Neural progenitor cell (in vitro differentiated cells): ENCODE results near the gene PRSS38. TPM values are rescaled to one million over a fixed set of nuclear protein-coding genes. Genes with fewer than 3 reads are reported as not detected.

Experiments used
- DNase-seq: peaks from one replicate; pipeline ENCODE4 v3.0.0-alpha.2; 2016; ENCODE audit warnings: low spot score
- H2AFZ ChIP-seq: fragments of 200-600 bp; sonication (generic); replicated peaks from 2 replicates; pipeline ENCODE4 v1.6.1; 2016; ENCODE audit warnings: antibody characterized with exemption
- H3F3A ChIP-seq: fragments of 200-600 bp; sonication (generic); 2 replicates; pipeline ENCODE4 v1.6.1; 2016; ENCODE audit warnings: antibody characterized with exemption, low read depth
- H3K27ac ChIP-seq: fragments of 200-600 bp; sonication (generic); 2 replicates; pipeline ENCODE4 v1.5.1; 2016; ENCODE audit warnings: mild to moderate bottlenecking
- H3K27me3 ChIP-seq: fragments of 200-600 bp; sonication (generic); 2 replicates; pipeline ENCODE4 v1.6.1; 2016; ENCODE audit warnings: mild to moderate bottlenecking, moderate library complexity
- H3K36me3 ChIP-seq: fragments of 200-600 bp; sonication (generic); 2 replicates; pipeline ENCODE4 v1.5.1; 2016
- H3K4me1 ChIP-seq: fragments of 200-600 bp; sonication (generic); 2 replicates; pipeline ENCODE4 v1.6.1; 2016; ENCODE audit warnings: mixed run types
- H3K4me2 ChIP-seq: fragments of 200-600 bp; sonication (generic); 2 replicates; pipeline ENCODE4 v1.6.1; 2016
- H3K4me3 ChIP-seq: fragments of 200-600 bp; sonication (generic); 2 replicates; pipeline ENCODE4 v1.5.1; 2016
- H3K79me2 ChIP-seq: fragments of 200-600 bp; sonication (generic); 2 replicates; pipeline ENCODE4 v1.6.1; 2016; ENCODE audit warnings: low read depth
- H3K9ac ChIP-seq: fragments of 200-600 bp; sonication (generic); 2 replicates; pipeline ENCODE4 v1.6.1; 2016
- H3K9me3 ChIP-seq: fragments of 200-600 bp; sonication (generic); 2 replicates; pipeline ENCODE4 v1.5.1; 2016; ENCODE audit warnings: low read depth
- H4K20me1 ChIP-seq: fragments of 200-600 bp; sonication (generic); 2 replicates; pipeline ENCODE4 v1.6.1; 2016; ENCODE audit warnings: low read depth
- H3K27ac Mint-ChIP-seq: 3 replicates; pipeline ENCODE4 v1.8.0; 2021; ENCODE audit warnings: mixed read lengths
- H3K27me3 Mint-ChIP-seq: 2 replicates; pipeline ENCODE4 v1.8.0; 2022; ENCODE audit warnings: low read depth, mild to moderate bottlenecking, inconsistent platforms, moderate library complexity, mixed read lengths; ENCODE audit not compliant: insufficient read depth
- H3K36me3 Mint-ChIP-seq: 3 replicates; pipeline ENCODE4 v1.8.0; 2021; ENCODE audit warnings: mixed read lengths
- H3K4me1 Mint-ChIP-seq: 3 replicates; pipeline ENCODE4 v1.8.0; 2021; ENCODE audit warnings: mixed read lengths
- H3K4me3 Mint-ChIP-seq: 3 replicates; pipeline ENCODE4 v1.8.0; 2021; ENCODE audit warnings: mild to moderate bottlenecking, moderate library complexity, mixed read lengths
- H3K9me3 Mint-ChIP-seq: 3 replicates; pipeline ENCODE4 v1.8.0; 2020; ENCODE audit warnings: mixed read lengths
- CTCF ChIP-seq: fragments of 200-600 bp; sonication (generic); IDR thresholded peaks from 2 replicates; pipeline ENCODE4 v1.5.1; 2017; ENCODE audit warnings: antibody characterized with exemption, mild to moderate bottlenecking
- EZH2 ChIP-seq: fragments of 200-600 bp; sonication (generic); IDR thresholded peaks from 2 replicates; pipeline ENCODE4 v1.6.1; 2017; ENCODE audit warnings: antibody characterized with exemption, mild to moderate bottlenecking, moderate library complexity
- EZH2phosphoT487 ChIP-seq: fragments of 200-600 bp; sonication (generic); IDR thresholded peaks from 2 replicates; pipeline ENCODE4 v1.6.1; 2017; ENCODE audit warnings: antibody characterized with exemption
- total RNA-seq: library from RNA; depleted of rRNA; stranded (reverse); fragments of >200 nt; gene quantifications from 2 replicates; pipeline ENCODE4 v1.2.3, GENCODE V29; 2015; ENCODE audit warnings: low replicate concordance

Gene PRSS38
- total RNA-seq, 1 donor from 2014 or later = not detected

DNA sequence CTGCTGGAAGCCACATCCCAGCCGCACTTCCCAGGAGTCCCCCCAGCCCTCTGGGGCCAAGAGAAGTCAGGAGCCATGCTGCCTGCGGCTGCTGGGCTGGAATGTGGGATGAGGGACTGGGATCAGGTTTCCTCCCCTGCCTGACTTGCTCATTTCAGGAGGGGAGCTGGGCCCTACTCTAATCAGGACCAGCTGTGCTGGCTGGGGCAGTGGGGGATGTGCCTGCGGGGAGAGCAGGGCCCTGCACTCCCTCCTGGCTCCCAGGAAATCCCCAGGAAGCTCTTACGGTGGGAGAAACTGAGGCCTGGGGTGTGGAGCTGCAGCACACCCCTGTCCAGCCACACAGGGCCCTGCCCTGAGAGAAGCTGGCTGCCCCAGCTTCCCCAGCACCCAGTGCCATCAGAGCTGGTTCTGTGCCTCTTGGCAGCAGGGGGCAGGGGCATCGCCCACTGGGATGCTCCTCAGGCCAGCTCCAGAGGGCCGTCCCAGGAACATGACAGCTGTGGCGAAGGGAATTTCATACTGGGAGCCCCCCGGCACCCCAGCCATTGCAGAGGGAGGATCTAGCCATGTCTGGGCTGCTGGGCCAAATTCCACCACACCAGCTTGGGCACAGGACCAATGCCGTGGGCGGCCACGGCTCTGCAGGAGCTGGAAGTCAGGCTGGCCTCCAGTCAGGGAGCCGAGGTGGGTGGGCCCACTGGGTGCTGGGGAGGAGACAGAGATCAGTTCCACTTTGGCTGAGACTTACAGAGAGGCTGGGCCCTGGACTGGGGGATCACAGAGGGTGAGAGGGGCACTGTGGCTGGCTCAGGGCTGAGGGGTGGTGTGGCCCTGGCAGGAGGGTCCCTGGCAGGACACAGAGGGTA, 21.3 kb upstream of the PRSS38 start:
- Histone ChIP-seq H3K4me3 (no peak overlapping the region), H3K79me2 (no peaks in the 10 kb centered on the region), H3K27ac (no peak overlapping the region), H2AFZ (no peak overlapping the region), H3F3A (peaks cover 6% of the 10 kb centered on the region), H3K36me3 (no peaks in the 10 kb centered on the region), H3K4me2 (peak overlapping the region; percentile 66), H3K9ac (no peak overlapping the region), H4K20me1 (no peaks in the 10 kb centered on the region), H3K4me1 (peaks cover 18% of the 10 kb centered on the region), H3K9me3 (no peaks in the 10 kb centered on the region), H3K27me3 (peaks cover 8% of the 10 kb centered on the region)
- H3K27me3 Mint-ChIP-seq = peaks cover 16% of the 10 kb centered on the region
- H3K4me1 Mint-ChIP-seq = peaks cover 12% of the 10 kb centered on the region
- TF ChIP-seq EZH2phosphoT487 = no peak
- TF ChIP-seq EZH2 = no peak
- TF ChIP-seq CTCF = no peak
- H3K4me3 Mint-ChIP-seq = no peak overlapping the region
- no peaks in the 10 kb centered on the region for H3K36me3 Mint-ChIP-seq
- peak; percentile 89 for DNase-seq
- H3K9me3 Mint-ChIP-seq = no peaks in the 10 kb centered on the region
- peak overlapping the region; percentile 25 for H3K27ac Mint-ChIP-seq

GRCh38 chr1:227794817-227795192, 20.7 kb upstream of the PRSS38 start:
- TF ChIP-seq EZH2 (no peak), EZH2phosphoT487 (no peak), CTCF (no peak)

DNA sequence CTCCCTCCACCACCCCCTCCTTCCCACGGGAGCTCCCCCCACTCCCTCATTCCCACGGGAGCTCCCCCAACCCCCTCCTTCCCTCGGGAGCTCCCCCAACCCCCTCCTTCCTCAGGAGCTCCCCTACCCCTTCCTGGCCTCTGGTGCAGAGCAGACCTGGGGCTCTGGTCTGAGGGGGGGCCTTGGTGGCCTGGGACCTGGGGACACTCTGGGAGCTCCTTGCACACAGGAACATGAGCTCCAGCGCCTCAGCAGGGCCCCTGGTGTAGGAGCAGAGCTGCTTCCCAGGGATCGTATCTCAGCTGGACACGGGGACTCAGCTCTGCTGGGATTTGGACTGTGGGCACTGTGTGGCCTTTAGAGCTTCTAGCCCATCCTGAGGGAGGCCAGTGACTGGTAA, 19.7 kb upstream of the PRSS38 start:
- Histone ChIP-seq H2AFZ (no peak overlapping the region), H3K9ac (no peak overlapping the region), H3K79me2 (no peaks in the 10 kb centered on the region), H4K20me1 (no peaks in the 10 kb centered on the region), H3K4me2 (no peak overlapping the region), H3K4me1 (peaks cover 18% of the 10 kb centered on the region), H3K27me3 (no peaks in the 10 kb centered on the region), H3K36me3 (no peaks in the 10 kb centered on the region), H3F3A (no peaks in the 10 kb centered on the region), H3K27ac (no peak overlapping the region), H3K4me3 (no peak overlapping the region), H3K9me3 (no peaks in the 10 kb centered on the region)
- no peaks in the 10 kb centered on the region for H3K36me3 Mint-ChIP-seq
- H3K4me1 Mint-ChIP-seq = peaks cover 9% of the 10 kb centered on the region
- peaks cover 13% of the 10 kb centered on the region for H3K27me3 Mint-ChIP-seq
- no peaks in the 10 kb centered on the region for H3K9me3 Mint-ChIP-seq
- TF ChIP-seq EZH2 (no peak), EZH2phosphoT487 (no peak), CTCF (no peak)
- no peak overlapping the region for H3K4me3 Mint-ChIP-seq
- H3K27ac Mint-ChIP-seq = no peak overlapping the region
- no peak for DNase-seq

More at GRCh38 chr1:227794817-227795192, 20.7 kb upstream of the PRSS38 start:
- Mint-ChIP-seq H3K9me3 (no peaks in the 10 kb centered on the region), H3K27ac (peak overlapping the region; percentile 25), H3K27me3 (peaks cover 13% of the 10 kb centered on the region), H3K4me3 (no peak overlapping the region), H3K36me3 (no peaks in the 10 kb centered on the region), H3K4me1 (peaks cover 9% of the 10 kb centered on the region)
- H3K9me3 ChIP-seq = no peaks in the 10 kb centered on the region
- H3K27me3 ChIP-seq = peaks cover 2% of the 10 kb centered on the region
- peaks cover under 1% of the 10 kb centered on the region for H3F3A ChIP-seq
- H3K4me3 ChIP-seq = no peak overlapping the region
- no peak overlapping the region for H3K9ac ChIP-seq
- H3K36me3 ChIP-seq = no peaks in the 10 kb centered on the region
- no peak for DNase-seq
- H4K20me1 ChIP-seq = no peaks in the 10 kb centered on the region
- H3K79me2 ChIP-seq = no peaks in the 10 kb centered on the region
- H3K27ac ChIP-seq = no peak overlapping the region
- H3K4me1 ChIP-seq = peaks cover 18% of the 10 kb centered on the region
- H2AFZ ChIP-seq = no peak overlapping the region
- H3K4me2 ChIP-seq = peak overlapping the region; percentile 66
